GM23338 (cell line): ENCODE measurements around the gene PKP3. TPM values are rescaled to one million over a fixed set of nuclear protein-coding genes. Genes with fewer than 3 reads are reported as not detected.

Experiments used
- ATAC-seq: fragments of 200-7000 bp; cut with Tn5 transposase; 3 replicates; pipeline ENCODE4 v1.9.1; 2020
- DNase-seq: peaks from one replicate; pipeline ENCODE4 v3.0.0-alpha.2; 2015; ENCODE audit warnings: low spot score
- H2AFZ ChIP-seq: fragments of 200-600 bp; sonication (generic); 2 replicates; pipeline ENCODE4 v1.8.0; 2016; ENCODE audit warnings: antibody characterized with exemption, mild to moderate bottlenecking, moderate library complexity
- H3F3A ChIP-seq: fragments of 200-600 bp; sonication (generic); replicated peaks from 2 replicates; pipeline ENCODE4 v1.8.0; 2017; ENCODE audit warnings: antibody characterized with exemption, mixed run types, low read depth
- H3K27ac ChIP-seq: fragments of 200-600 bp; sonication (generic); 2 replicates; pipeline ENCODE4 v1.6.1; 2016; ENCODE audit warnings: low read depth
- H3K27me3 ChIP-seq: fragments of 200-600 bp; sonication (generic); 2 replicates; pipeline ENCODE4 v1.8.0; 2016; ENCODE audit warnings: mild to moderate bottlenecking, mixed run types, moderate library complexity; ENCODE audit not compliant: insufficient read depth
- H3K36me3 ChIP-seq: fragments of 200-600 bp; sonication (generic); 2 replicates; pipeline ENCODE4 v1.8.0; 2016; ENCODE audit warnings: mild to moderate bottlenecking; ENCODE audit not compliant: insufficient read depth
- H3K4me1 ChIP-seq: fragments of 200-600 bp; sonication (generic); 2 replicates; pipeline ENCODE4 v1.8.0; 2016; ENCODE audit warnings: mild to moderate bottlenecking, moderate library complexity; ENCODE audit not compliant: insufficient read depth
- H3K4me2 ChIP-seq: fragments of 200-600 bp; sonication (generic); 2 replicates; pipeline ENCODE4 v1.7.1; 2017; ENCODE audit warnings: mixed run types
- H3K4me3 ChIP-seq: fragments of 200-600 bp; sonication (generic); 2 replicates; pipeline ENCODE4 v1.6.1; 2016; ENCODE audit warnings: mixed run types
- H3K79me2 ChIP-seq: fragments of 200-600 bp; sonication (generic); replicated peaks from 2 replicates; pipeline ENCODE4 v1.8.0; 2017; ENCODE audit warnings: mild to moderate bottlenecking; ENCODE audit not compliant: insufficient read depth
- H3K9me2 ChIP-seq: fragments of 200-600 bp; sonication (generic); 2 replicates; pipeline ENCODE4 v1.8.0; 2017; ENCODE audit not compliant: insufficient read depth
- H4K20me1 ChIP-seq: fragments of 200-600 bp; sonication (generic); replicated peaks from 2 replicates; pipeline ENCODE4 v1.8.0; 2017; ENCODE audit warnings: mild to moderate bottlenecking; ENCODE audit not compliant: insufficient read depth
- H3K27ac Mint-ChIP-seq: 2 replicates; pipeline ENCODE4 v1.8.0; 2020; ENCODE audit warnings: inconsistent platforms, mild to moderate bottlenecking, moderate library complexity, mixed read lengths
- H3K27me3 Mint-ChIP-seq: 3 replicates; pipeline ENCODE4 v1.8.0; 2022; ENCODE audit warnings: low read depth, mild to moderate bottlenecking, moderate library complexity, mixed read lengths, inconsistent platforms; ENCODE audit not compliant: insufficient read depth, poor library complexity
- H3K36me3 Mint-ChIP-seq: 3 replicates; pipeline ENCODE4 v1.8.0; 2021; ENCODE audit warnings: low read depth, mild to moderate bottlenecking, inconsistent platforms, moderate library complexity, mixed read lengths
- H3K4me1 Mint-ChIP-seq: 3 replicates; pipeline ENCODE4 v1.8.0; 2020; ENCODE audit warnings: mild to moderate bottlenecking, inconsistent platforms, mixed read lengths
- H3K4me3 Mint-ChIP-seq: 3 replicates; pipeline ENCODE4 v1.8.0; 2021; ENCODE audit warnings: moderate library complexity, mild to moderate bottlenecking, inconsistent platforms, mixed read lengths
- H3K9me3 Mint-ChIP-seq: 3 replicates; pipeline ENCODE4 v1.8.0; 2020; ENCODE audit warnings: moderate library complexity, mild to moderate bottlenecking, inconsistent platforms, mixed read lengths
- CREB1 ChIP-seq: fragments of 250-450 bp; sonication (Bioruptor Pico); IDR thresholded peaks from 2 replicates; pipeline ENCODE4 v1.5.0; 2020; ENCODE audit warnings: low read depth, mild to moderate bottlenecking, moderate library complexity
- CTCF ChIP-seq, 2 experiments: fragments of 200-600 bp in 1 of 2; sonication (generic) in 1 of 2; conservative IDR thresholded peaks; 2 replicates each; pipeline versions ENCODE4 v1.5.1 to v1.6.1; 2016 to 2017; ENCODE audit warnings: antibody characterized with exemption in 2 of 2, low read depth in 2 of 2, mild to moderate bottlenecking in 2 of 2, moderate library complexity in 1 of 2
- EZH2 ChIP-seq: fragments of 200-600 bp; sonication (generic); IDR thresholded peaks from one replicate; pipeline ENCODE4 v1.8.0; 2017; ENCODE audit warnings: antibody characterized with exemption, mild to moderate bottlenecking, low read depth; ENCODE audit not compliant: unreplicated experiment
- EZH2phosphoT487 ChIP-seq: fragments of 200-600 bp; sonication (generic); IDR thresholded peaks from one replicate; pipeline ENCODE4 v1.8.1; 2018; ENCODE audit warnings: antibody characterized with exemption; ENCODE audit not compliant: unreplicated experiment
- JUNB ChIP-seq: IDR thresholded peaks from one replicate; pipeline ENCODE4 v1.6.1; 2016; ENCODE audit warnings: antibody characterized with exemption; ENCODE audit not compliant: unreplicated experiment
- NANOG ChIP-seq: IDR thresholded peaks from 2 replicates; pipeline ENCODE4 v1.6.1; 2016; ENCODE audit warnings: antibody characterized with exemption, borderline replicate concordance
- POLR2AphosphoS5 ChIP-seq: IDR thresholded peaks from 2 replicates; pipeline ENCODE4 v1.6.1; 2016; ENCODE audit warnings: antibody characterized with exemption, low read depth
- REST ChIP-seq: IDR thresholded peaks from one replicate; pipeline ENCODE4 v1.6.1; 2018; ENCODE audit warnings: antibody characterized with exemption; ENCODE audit not compliant: unreplicated experiment
- STAT1 ChIP-seq: IDR thresholded peaks from one replicate; pipeline ENCODE4 v1.6.1; 2016; ENCODE audit warnings: antibody characterized with exemption; ENCODE audit not compliant: unreplicated experiment
- ZNF114 ChIP-seq: fragments of 250-450 bp; sonication (Bioruptor Pico); IDR thresholded peaks from 2 replicates; pipeline ENCODE4 v1.5.0; 2020; ENCODE audit warnings: mild to moderate bottlenecking, moderate library complexity
- ZNF331 ChIP-seq: fragments of 250-450 bp; sonication (Bioruptor Pico); IDR thresholded peaks from 2 replicates; pipeline ENCODE4 v1.5.0; 2020; ENCODE audit warnings: low read depth, mild to moderate bottlenecking, moderate library complexity
- ZNF462 ChIP-seq: fragments of 250-450 bp; sonication (Bioruptor Pico); IDR thresholded peaks from 2 replicates; pipeline ENCODE4 v1.5.0; 2020; ENCODE audit warnings: mild to moderate bottlenecking, moderate library complexity
- polyA plus RNA-seq: library from polyadenylated mRNA; unstranded; fragments of >200 nt; fragmentation: Nextera tagmentation; extraction: Ambion mirVana; gene quantifications from 2 replicates; pipeline ENCODE4 v1.2.1, GENCODE V29; 2016
- total RNA-seq: library from RNA; depleted of rRNA; stranded (reverse); fragments of >200 nt; shearing (Covaris generic); gene quantifications from 2 replicates; pipeline ENCODE4 v1.2.3, GENCODE V29; 2014

Gene PKP3
- total and polyA plus RNA-seq, 2 experiments from 2014 or later, result 7.2 to 23.0 TPM

- no peak for ATAC-seq
- Histone ChIP-seq H2AFZ (no peak overlapping the region), H3F3A (no peaks in the 10 kb centered on the region; the same call in 1 of the 2 replicates), H3K79me2 (no peaks in the 10 kb centered on the region), H3K9me2 (no peaks in the 10 kb centered on the region), H3K4me3 (no peak overlapping the region), H3K27me3 (no peaks in the 10 kb centered on the region), H3K4me2 (no peak overlapping the region), H4K20me1 (no peaks in the 10 kb centered on the region), H3K36me3 (no peaks in the 10 kb centered on the region), H3K27ac (no peak overlapping the region), H3K4me1 (no peaks in the 10 kb centered on the region)
- no peak overlapping the region for H3K27ac Mint-ChIP-seq
- DNase-seq, result no peak
- H3K4me3 Mint-ChIP-seq, result no peak overlapping the region
- no peaks in the 10 kb centered on the region; the same call in 2 of the 3 replicates for H3K4me1 Mint-ChIP-seq
- H3K27me3 Mint-ChIP-seq, result peaks cover 20% of the 10 kb centered on the region
- TF ChIP-seq STAT1 (no peak), JUNB (no peak), CREB1 (CRISPR knock-in tag) (no peak), CTCF (conservative IDR thresholded peaks at IDR 0.05; ENCODE audit: low read depth in 2 of 2) (no peak), ZNF462 (no peak), EZH2 (no peak), ZNF331 (CRISPR knock-in tag) (no peak), REST (no peak), POLR2AphosphoS5 (no peak), NANOG (no peak), EZH2phosphoT487 (no peak), ZNF114 (CRISPR knock-in tag) (no peak)
- peaks cover 9% of the 10 kb centered on the region for H3K9me3 Mint-ChIP-seq
- H3K36me3 Mint-ChIP-seq, result peaks cover 36% of the 10 kb centered on the region
Observed at GRCh38 chr11:381501-382072, 12.4 kb upstream of the PKP3 start.
